ENCODE results near the gene SMIM13.

Gene SMIM13

GRCh38 chr6:11094941-11095340 is 1.3 kb downstream of the SMIM13 start:
- Histone ChIP-seq H3K27me3 (ENCODE audit: insufficient read depth, low read length, poor library complexity) (no peaks in the 10 kb centered on the region), H3K27ac (ENCODE audit: low read length) (peak overlapping the region; percentile 97), H3K9ac (ENCODE audit: low read depth, low read length) (peak overlapping the region; percentile 97), H3K9me3 (ENCODE audit: insufficient read depth, low read length, severe bottlenecking) (no peaks in the 10 kb centered on the region), H3K79me2 (ENCODE audit: insufficient read depth, low read length) (peaks cover 61% of the 10 kb centered on the region), H3K4me3 (ENCODE audit: low read depth in 1 of 2, low read length in 2 of 2) (peak overlapping the region; percentile 64 to 88), H2AFZ (ENCODE audit: low read depth, low read length) (peak overlapping the region; percentile 95), H3K4me2 (ENCODE audit: insufficient read depth, low read length) (peak overlapping the region; percentile 64), H3K36me3 (ENCODE audit: insufficient read depth, low read length) (peaks cover 23% of the 10 kb centered on the region), H4K20me1 (ENCODE audit: insufficient read depth, low read length) (peaks cover 9% of the 10 kb centered on the region; the same call in 1 of the 2 replicates), H3K4me1 (ENCODE audit: insufficient read depth, low read length) (peaks cover 25% of the 10 kb centered on the region)
- DNase-seq = no peak
- TF ChIP-seq EZH2 (IDR thresholded peaks at IDR 0.05; ENCODE audit: borderline replicate concordance, low read depth, low read length, severe bottlenecking) (no peak), CTCF (IDR thresholded peaks at IDR 0.05; ENCODE audit: borderline replicate concordance, extremely low read depth, low read length, poor library complexity, severe bottlenecking) (no peak)
- ATAC-seq (ENCODE audit: insufficient read depth, low read depth) = no peak

GRCh38 chr6:11096109-11096508 is 2.5 kb downstream of the SMIM13 start:
- Histone ChIP-seq H3K9ac (ENCODE audit: low read depth, low read length) (peak overlapping the region; percentile 97), H2AFZ (ENCODE audit: low read depth, low read length) (no peak overlapping the region), H4K20me1 (ENCODE audit: insufficient read depth, low read length) (peaks cover 10% of the 10 kb centered on the region; the same call in 1 of the 2 replicates), H3K4me1 (ENCODE audit: insufficient read depth, low read length) (peaks cover 25% of the 10 kb centered on the region), H3K27me3 (ENCODE audit: insufficient read depth, low read length, poor library complexity) (no peaks in the 10 kb centered on the region), H3K27ac (ENCODE audit: low read length) (no peak overlapping the region; the same call in 1 of the 2 replicates), H3K4me3 (ENCODE audit: low read depth in 1 of 2, low read length in 2 of 2) (peak overlapping the region in 1 of 2 experiments; percentile 88; a peak in 2 of 4 replicates), H3K4me2 (ENCODE audit: insufficient read depth, low read length) (peak overlapping the region; percentile 64), H3K9me3 (ENCODE audit: insufficient read depth, low read length, severe bottlenecking) (peaks cover 4% of the 10 kb centered on the region), H3K36me3 (ENCODE audit: insufficient read depth, low read length) (peaks cover 26% of the 10 kb centered on the region), H3K79me2 (ENCODE audit: insufficient read depth, low read length) (peaks cover 72% of the 10 kb centered on the region)
- DNase-seq (peak; percentile 35), ATAC-seq (ENCODE audit: insufficient read depth, low read depth) (no peak)
- TF ChIP-seq EZH2 (IDR thresholded peaks at IDR 0.05; ENCODE audit: borderline replicate concordance, low read depth, low read length, severe bottlenecking) = no peak
- no peak for TF ChIP-seq CTCF (IDR thresholded peaks at IDR 0.05; ENCODE audit: borderline replicate concordance, extremely low read depth, low read length, poor library complexity, severe bottlenecking)

DNA sequence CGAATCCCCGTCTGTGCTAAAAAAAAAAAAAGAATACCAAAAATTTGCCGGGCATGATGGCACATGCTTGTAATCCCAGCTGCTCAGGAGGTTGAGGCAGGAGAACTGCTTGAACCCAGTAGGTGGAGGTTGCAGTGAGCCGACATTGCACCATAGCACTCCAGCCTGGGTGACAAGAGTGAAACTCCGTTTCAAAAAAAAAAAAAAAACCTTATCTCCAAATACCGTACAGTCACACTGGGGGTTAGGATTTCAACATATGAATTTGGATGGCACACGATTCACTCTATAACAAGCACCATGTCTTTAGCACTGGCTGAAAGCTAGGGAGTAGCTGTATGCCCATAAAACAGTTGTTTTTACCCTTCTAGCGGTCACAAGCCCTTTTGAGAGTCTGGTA is 3.8 kb downstream of the SMIM13 start:
- Histone ChIP-seq H3K4me1 (ENCODE audit: insufficient read depth, low read length) (peaks cover 26% of the 10 kb centered on the region), H3K27ac (ENCODE audit: low read length) (no peak overlapping the region), H2AFZ (ENCODE audit: low read depth, low read length) (no peak overlapping the region), H3K36me3 (ENCODE audit: insufficient read depth, low read length) (peaks cover 26% of the 10 kb centered on the region), H4K20me1 (ENCODE audit: insufficient read depth, low read length) (peaks cover 17% of the 10 kb centered on the region; the same call in 1 of the 2 replicates), H3K9me3 (ENCODE audit: insufficient read depth, low read length, severe bottlenecking) (peaks cover 4% of the 10 kb centered on the region), H3K27me3 (ENCODE audit: insufficient read depth, low read length, poor library complexity) (no peaks in the 10 kb centered on the region), H3K4me3 (ENCODE audit: low read depth in 1 of 2, low read length in 2 of 2) (no peak overlapping the region), H3K79me2 (ENCODE audit: insufficient read depth, low read length) (peaks cover 85% of the 10 kb centered on the region), H3K4me2 (ENCODE audit: insufficient read depth, low read length) (no peak overlapping the region), H3K9ac (ENCODE audit: low read depth, low read length) (no peak overlapping the region)
- DNase-seq (no peak), ATAC-seq (ENCODE audit: insufficient read depth, low read depth) (no peak)
- TF ChIP-seq CTCF (IDR thresholded peaks at IDR 0.05; ENCODE audit: borderline replicate concordance, extremely low read depth, low read length, poor library complexity, severe bottlenecking) (no peak), EZH2 (IDR thresholded peaks at IDR 0.05; ENCODE audit: borderline replicate concordance, low read depth, low read length, severe bottlenecking) (no peak)
